Transverse colon (tissue), 3 donors: ENCODE results near the gene NTRK3.

Experiments used
- EP300 ChIP-seq: sonication (generic); formaldehyde crosslinking; IDR thresholded peaks from one replicate; pipeline ENCODE4 v1.6.1; 2017; ENCODE audit warnings: antibody characterized with exemption, low read depth
- POLR2A ChIP-seq: fragments of 450-650 bp; IDR thresholded peaks from one replicate; pipeline ENCODE4 v1.6.1; 2016; ENCODE audit warnings: antibody characterized with exemption, mild to moderate bottlenecking, moderate library complexity
- TF ChIP-seq, protein P1 (sequence below), 5 experiments: fragments of 200-600 bp in 3 of 5; fragments of 450-650 bp in 2 of 5; sonication (generic) in 3 of 5; IDR thresholded peaks; 1 replicate in 2 of 5; 2 replicates in 3 of 5; pipeline ENCODE4 v1.5.1; 2016 to 2017; ENCODE audit warnings: antibody characterized with exemption in 5 of 5, inconsistent platforms in 3 of 5, mild to moderate bottlenecking in 2 of 5, moderate library complexity in 1 of 5

GRCh38 chr15:88035381-88035780 lies 221.2 kb downstream of the NTRK3 start:
- TF ChIP-seq, protein P1, sequence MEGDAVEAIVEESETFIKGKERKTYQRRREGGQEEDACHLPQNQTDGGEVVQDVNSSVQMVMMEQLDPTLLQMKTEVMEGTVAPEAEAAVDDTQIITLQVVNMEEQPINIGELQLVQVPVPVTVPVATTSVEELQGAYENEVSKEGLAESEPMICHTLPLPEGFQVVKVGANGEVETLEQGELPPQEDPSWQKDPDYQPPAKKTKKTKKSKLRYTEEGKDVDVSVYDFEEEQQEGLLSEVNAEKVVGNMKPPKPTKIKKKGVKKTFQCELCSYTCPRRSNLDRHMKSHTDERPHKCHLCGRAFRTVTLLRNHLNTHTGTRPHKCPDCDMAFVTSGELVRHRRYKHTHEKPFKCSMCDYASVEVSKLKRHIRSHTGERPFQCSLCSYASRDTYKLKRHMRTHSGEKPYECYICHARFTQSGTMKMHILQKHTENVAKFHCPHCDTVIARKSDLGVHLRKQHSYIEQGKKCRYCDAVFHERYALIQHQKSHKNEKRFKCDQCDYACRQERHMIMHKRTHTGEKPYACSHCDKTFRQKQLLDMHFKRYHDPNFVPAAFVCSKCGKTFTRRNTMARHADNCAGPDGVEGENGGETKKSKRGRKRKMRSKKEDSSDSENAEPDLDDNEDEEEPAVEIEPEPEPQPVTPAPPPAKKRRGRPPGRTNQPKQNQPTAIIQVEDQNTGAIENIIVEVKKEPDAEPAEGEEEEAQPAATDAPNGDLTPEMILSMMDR (IDR thresholded peaks at IDR 0.05) = no peak
- TF ChIP-seq EP300 (no peak), POLR2A (no peak)
